22Rv1 (cell line): ENCODE measurements around the gene PPM1B.
"Not testable (repeated sequence)": the region's sequence is repeated elsewhere in the genome, so short reads cannot be mapped to it uniquely, and the experiment has no call there.

ENCODE experiments used
- H3K27ac ChIP-seq: fragments of 450-650 bp; 2 replicates; pipeline ENCODE4 v1.5.1; 2017
- ZFX ChIP-seq: fragments of 450-650 bp; IDR thresholded peaks from 2 replicates; pipeline ENCODE4 v1.6.1; 2017; ENCODE audit warnings: antibody characterized with exemption, borderline replicate concordance
- TF ChIP-seq, protein P1 (sequence below): fragments of 450-650 bp; IDR thresholded peaks from 2 replicates; pipeline ENCODE4 v1.5.1; 2017; ENCODE audit warnings: mild to moderate bottlenecking

Gene PPM1B

DNA sequence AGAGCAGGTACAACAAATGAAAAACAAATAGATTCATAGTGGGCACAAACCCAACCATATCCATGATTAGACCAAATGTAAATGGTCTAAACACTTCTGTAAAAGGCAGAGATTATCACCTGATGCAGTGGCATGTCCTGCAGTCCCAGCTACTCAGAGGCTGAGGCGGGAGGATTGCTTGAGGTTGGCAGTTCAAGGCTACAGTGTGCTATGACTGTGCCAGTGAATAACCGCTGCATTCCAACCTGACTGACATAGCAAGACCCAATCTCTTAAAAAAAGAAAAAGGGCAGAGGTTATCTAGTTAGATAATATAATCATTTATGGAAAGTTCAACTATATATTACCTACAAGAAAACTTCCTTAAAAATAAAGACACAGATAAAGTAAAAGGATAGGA is 85.3 kb downstream of the PPM1B start:
- no peak overlapping the region for H3K27ac ChIP-seq
- no peak for TF ChIP-seq ZFX
- TF ChIP-seq, protein P1, sequence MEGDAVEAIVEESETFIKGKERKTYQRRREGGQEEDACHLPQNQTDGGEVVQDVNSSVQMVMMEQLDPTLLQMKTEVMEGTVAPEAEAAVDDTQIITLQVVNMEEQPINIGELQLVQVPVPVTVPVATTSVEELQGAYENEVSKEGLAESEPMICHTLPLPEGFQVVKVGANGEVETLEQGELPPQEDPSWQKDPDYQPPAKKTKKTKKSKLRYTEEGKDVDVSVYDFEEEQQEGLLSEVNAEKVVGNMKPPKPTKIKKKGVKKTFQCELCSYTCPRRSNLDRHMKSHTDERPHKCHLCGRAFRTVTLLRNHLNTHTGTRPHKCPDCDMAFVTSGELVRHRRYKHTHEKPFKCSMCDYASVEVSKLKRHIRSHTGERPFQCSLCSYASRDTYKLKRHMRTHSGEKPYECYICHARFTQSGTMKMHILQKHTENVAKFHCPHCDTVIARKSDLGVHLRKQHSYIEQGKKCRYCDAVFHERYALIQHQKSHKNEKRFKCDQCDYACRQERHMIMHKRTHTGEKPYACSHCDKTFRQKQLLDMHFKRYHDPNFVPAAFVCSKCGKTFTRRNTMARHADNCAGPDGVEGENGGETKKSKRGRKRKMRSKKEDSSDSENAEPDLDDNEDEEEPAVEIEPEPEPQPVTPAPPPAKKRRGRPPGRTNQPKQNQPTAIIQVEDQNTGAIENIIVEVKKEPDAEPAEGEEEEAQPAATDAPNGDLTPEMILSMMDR = no peak

DNA sequence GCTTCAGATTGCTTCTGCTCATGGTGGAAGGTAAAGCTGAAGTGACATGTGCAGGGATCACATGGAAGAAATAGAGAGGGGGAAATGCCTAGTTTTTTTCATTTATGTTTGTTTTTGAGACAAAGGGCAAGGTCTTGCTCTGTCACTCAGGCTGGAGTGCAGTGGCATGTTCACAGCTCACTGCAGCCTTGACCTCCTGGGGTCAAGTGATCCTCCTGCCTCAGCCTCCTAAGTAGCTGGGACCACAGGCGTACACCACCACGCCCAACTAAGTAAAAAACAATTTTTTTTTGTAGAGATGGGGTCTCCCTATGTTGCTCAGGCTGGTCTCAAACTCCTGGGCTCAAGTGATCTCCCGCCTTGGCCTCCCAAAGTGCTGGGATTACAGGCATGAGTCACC is 87.0 kb downstream of the PPM1B start:
- H3K27ac ChIP-seq = not testable (repeated sequence)

DNA sequence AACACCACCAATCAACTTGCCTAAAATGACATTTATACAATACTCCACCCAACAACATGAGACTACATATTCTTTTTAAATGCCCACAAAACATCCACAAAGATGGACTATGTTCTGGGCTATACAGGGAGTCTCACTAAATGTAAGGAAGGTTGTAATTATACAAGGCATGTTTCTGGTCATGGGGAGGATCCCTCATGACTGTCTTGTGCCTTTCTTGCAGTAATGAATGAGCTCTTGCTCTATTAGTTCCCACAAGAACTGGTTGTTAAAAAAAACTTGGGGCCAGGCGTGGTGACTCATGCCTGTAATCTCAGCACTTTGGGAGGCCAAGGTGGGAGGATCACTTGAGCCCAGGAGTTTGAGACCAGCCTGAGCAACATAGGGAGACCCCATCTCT is 89.1 kb downstream of the PPM1B start:
- H3K27ac ChIP-seq = not testable (repeated sequence)

DNA sequence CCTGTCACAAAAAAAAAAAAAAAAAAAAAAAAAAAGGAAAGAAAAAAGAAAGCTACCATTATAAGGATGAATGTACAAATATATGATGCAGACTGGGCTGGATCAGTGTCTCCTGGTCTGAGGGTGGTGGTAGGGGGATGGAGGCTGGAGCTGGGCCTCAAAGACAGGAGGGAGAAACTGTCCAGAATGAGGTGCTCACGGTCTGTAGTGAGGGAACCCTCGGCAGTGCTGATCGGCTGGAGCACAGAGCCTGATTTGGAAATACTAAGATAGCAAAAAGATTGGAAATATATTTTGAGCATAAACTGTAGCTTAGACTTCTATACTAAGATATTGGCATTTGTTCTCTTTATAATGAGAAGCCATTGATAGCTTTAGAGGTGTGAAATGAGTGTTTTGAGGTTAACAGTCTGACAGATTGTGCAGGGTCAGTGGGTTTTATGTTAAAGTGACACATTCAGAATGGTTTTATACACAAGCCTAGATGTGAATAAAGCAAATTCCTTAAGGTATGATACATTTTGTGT is 98.7 kb downstream of the PPM1B start:
- TF ChIP-seq, protein P1 = no peak
- no peak for TF ChIP-seq ZFX
- no peak overlapping the region for H3K27ac ChIP-seq

DNA sequence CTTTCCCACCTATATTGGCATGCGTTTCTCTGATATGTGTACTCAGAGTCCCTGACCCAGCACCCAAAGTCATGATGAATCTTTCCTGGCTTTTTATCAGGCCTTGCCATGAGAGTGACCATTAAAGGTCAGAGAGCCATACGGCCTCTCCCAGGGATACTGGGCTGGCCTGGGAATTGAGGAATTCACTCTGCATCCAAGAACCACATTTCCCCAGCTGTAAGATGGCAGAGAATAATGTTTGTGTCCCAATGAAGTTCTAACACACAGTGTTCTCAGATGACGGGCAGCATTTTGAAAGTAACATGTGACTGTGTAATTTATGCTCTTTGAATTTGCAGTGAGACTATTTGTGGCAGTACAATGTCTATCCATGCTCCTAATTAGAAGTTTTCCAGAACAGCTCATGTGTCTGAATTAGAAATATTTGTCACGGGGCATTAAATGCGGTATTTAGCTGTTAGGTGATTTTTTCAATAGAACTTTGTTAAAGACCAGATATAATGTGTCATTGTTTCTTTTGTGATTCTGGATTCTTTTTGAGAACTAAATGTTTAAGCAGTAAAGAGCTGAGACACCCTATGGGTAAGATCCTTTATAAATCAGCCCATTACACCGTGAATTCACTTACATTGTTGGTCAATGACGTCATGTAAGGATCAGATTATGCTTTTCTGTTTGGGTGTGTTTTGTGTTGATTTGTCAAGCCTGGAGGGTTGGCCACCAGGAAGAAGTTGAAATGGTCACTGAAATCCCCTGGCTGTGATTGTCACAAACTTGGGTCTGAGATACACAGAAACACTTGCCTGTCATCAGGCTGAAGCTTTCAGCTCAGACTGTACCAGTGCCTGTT is 99.3 kb downstream of the PPM1B start:
- no peak for TF ChIP-seq ZFX
- TF ChIP-seq, protein P1 = no peak
- H3K27ac ChIP-seq = no peak overlapping the region

DNA sequence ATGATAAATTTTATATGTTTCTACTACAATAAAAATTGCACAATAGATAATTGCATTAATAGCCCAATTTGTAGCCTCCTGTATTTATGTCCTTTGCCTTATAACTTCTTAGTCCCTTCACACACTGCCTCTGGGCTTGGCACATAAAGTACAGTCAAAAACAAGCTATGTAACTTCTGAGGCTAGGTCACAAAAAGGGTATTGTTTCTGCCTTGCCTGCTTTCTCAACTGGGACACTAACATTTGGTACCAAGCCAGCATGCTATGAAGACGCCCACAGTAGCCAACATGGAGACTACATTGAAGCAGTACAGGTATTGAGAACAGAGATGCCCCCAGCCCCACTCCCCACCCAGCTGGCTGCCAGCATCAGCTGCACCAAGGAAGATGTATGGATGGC is 101.2 kb downstream of the PPM1B start:
- no peak for TF ChIP-seq ZFX
- no peak overlapping the region for H3K27ac ChIP-seq

DNA sequence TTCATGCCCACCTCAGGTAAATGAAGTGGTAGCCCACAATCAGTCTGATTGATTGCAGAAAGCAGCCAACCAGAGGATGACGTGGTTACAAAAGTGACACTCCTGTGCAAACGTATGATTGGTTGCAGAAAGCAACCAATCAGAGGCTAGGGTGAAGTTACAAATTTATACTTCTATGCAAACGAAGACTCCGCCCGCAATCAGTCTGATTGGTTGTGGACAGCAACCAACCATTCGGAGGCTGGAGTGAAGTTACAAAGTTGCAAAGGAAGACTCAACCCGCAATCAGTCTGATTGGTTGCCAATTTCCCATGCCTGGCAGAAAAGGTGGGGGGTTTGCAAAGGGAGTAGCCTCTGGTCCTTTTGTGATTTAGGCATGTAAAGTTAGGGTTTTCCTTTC is 102.6 kb downstream of the PPM1B start:
- H3K27ac ChIP-seq = no peak overlapping the region
- no peak for TF ChIP-seq ZFX
- TF ChIP-seq, protein P1 = no peak

DNA sequence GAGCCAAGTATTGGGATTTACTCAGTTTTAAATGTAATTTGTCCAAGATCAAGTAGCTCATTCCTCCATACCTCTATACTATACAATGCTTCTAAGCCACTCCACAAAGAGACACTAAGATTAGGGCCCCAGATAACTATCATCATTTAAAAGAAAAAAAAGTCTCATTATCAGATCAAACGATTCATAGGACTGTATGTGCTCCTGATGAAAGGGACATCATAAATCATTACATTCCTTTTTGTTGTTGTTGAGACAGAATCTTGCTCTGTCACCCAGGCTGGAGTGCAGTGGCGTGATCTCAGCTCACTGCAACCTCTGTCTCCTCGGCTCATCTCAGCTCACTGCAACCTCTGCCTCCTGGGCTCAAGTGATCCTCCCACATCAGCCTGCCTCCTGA is 104.4 kb downstream of the PPM1B start:
- no peak overlapping the region for H3K27ac ChIP-seq
- TF ChIP-seq ZFX = no peak
- TF ChIP-seq, protein P1 = no peak

DNA sequence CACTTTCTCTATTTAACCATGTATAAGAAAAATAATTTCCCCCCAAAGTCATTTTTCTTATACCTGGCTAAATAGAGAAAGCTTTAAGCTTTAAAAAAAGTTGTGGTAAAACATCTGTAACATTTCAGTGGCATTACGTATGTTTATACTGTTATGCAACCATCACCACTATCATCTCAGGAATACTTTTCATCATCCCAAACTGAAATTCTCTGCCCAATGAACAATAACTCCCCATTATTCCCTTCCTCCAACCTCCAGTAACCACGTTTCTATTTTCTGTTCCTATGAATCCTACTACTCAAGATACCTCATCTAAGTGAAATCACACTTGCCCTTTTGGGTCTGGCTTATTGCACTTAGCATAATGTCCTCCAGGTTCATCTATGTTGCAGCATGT is 104.9 kb downstream of the PPM1B start:
- H3K27ac ChIP-seq = no peak overlapping the region

More for the DNA sequence above, 104.9 kb downstream of the PPM1B start:
- TF ChIP-seq, protein P1 = no peak
- TF ChIP-seq ZFX = no peak
